Naive thymus-derived CD4-positive, alpha-beta T cell (primary cell): ENCODE results near the gene RAB31. TPM values are rescaled to one million over a fixed set of nuclear protein-coding genes. Genes with fewer than 3 reads are reported as not detected.

ENCODE experiments used
- ATAC-seq: fragments of 150-1000 bp; cut with Tn5 transposase; 2 replicates; pipeline ENCODE4 v1.10.0; 2021; ENCODE audit warnings: mild to moderate bottlenecking, moderate library complexity
- CTCF ChIA-PET: fragments of 350-600 bp; sonication (Branson Sonifier 250); formaldehyde crosslinking; loops from one replicate; lab custom pipeline; 2021; ENCODE audit warnings: antibody characterized with exemption; lab: Charles Lee
- POLR2A ChIA-PET: fragments of 350-600 bp; sonication (Branson Sonifier 250); formaldehyde crosslinking; loops from one replicate; lab custom pipeline; 2021; ENCODE audit warnings: antibody characterized with exemption, inconsistent platforms; lab: Charles Lee
- DNase-seq, 9 donors: peaks; one replicate each; pipeline versions ENCODE4 v3.0.0 to v3.0.0-alpha.2; 2020 to 2022; ENCODE audit warnings: mixed read lengths in 1 of 9
- H3K27ac ChIP-seq: one replicate; pipeline ENCODE4 v1.7.0; 2013; ENCODE audit warnings: mild to moderate bottlenecking, low read depth, low read length, moderate library complexity
- H3K27me3 ChIP-seq, 2 donors: one replicate each; pipeline ENCODE4 v1.7.0; 2013; ENCODE audit warnings: low read length in 2 of 2, mild to moderate bottlenecking in 2 of 2, moderate library complexity in 2 of 2; ENCODE audit not compliant: control insufficient read depth in 2 of 2, insufficient read depth in 2 of 2
- H3K36me3 ChIP-seq, 3 experiments: 1 replicate in 2 of 3; 2 replicates in 1 of 3; pipeline ENCODE4 v1.7.0; 2013; ENCODE audit warnings: low read length in 3 of 3, mild to moderate bottlenecking in 3 of 3, moderate library complexity in 1 of 3; ENCODE audit not compliant: insufficient read depth in 3 of 3, control insufficient read depth in 2 of 3
- H3K4me1 ChIP-seq, 2 donors: one replicate each; pipeline ENCODE4 v1.7.0; 2013; ENCODE audit warnings: low read length in 2 of 2, mild to moderate bottlenecking in 2 of 2, moderate library complexity in 1 of 2; ENCODE audit not compliant: control insufficient read depth in 2 of 2, insufficient read depth in 2 of 2
- H3K4me3 ChIP-seq: 2 replicates; pipeline ENCODE4 v1.7.0; 2013; ENCODE audit warnings: mild to moderate bottlenecking, low read length
- H3K9me3 ChIP-seq, 3 experiments: 1 replicate in 2 of 3; 2 replicates in 1 of 3; pipeline ENCODE4 v1.7.0; 2013; ENCODE audit warnings: low read length in 3 of 3; ENCODE audit not compliant: control insufficient read depth in 2 of 3
- H3K27ac Mint-ChIP-seq, 9 donors: one replicate each; pipeline ENCODE4 v1.8.0; 2020 to 2022; ENCODE audit warnings: mixed read lengths in 9 of 9, mild to moderate bottlenecking in 8 of 9, moderate library complexity in 5 of 9, inconsistent platforms in 2 of 9
- H3K27me3 Mint-ChIP-seq, 5 donors: one replicate each; pipeline ENCODE4 v1.8.0; 2021 to 2022; ENCODE audit warnings: mixed read lengths in 5 of 5, mild to moderate bottlenecking in 1 of 5
- H3K36me3 Mint-ChIP-seq, 5 donors: one replicate each; pipeline ENCODE4 v1.8.0; 2020 to 2022; ENCODE audit warnings: mixed read lengths in 5 of 5, mild to moderate bottlenecking in 3 of 5, inconsistent platforms in 1 of 5
- H3K4me1 Mint-ChIP-seq, 7 donors: one replicate each; pipeline ENCODE4 v1.8.0; 2020 to 2022; ENCODE audit warnings: mixed read lengths in 7 of 7, mild to moderate bottlenecking in 3 of 7, inconsistent platforms in 1 of 7
- H3K4me3 Mint-ChIP-seq, 10 donors: one replicate each; pipeline ENCODE4 v1.8.0; 2020 to 2022; ENCODE audit warnings: mild to moderate bottlenecking in 10 of 10, mixed read lengths in 10 of 10, moderate library complexity in 6 of 10, inconsistent platforms in 2 of 10
- H3K9me3 Mint-ChIP-seq, 11 donors: one replicate each; pipeline ENCODE4 v1.8.0; 2020 to 2022; ENCODE audit warnings: mixed read lengths in 11 of 11, mild to moderate bottlenecking in 4 of 11, inconsistent platforms in 1 of 11, moderate library complexity in 1 of 11
- intact Hi-C, 2 donors: fragments of 100-400 bp; cut with micrococcal nuclease; formaldehyde crosslinking; loops; one replicate each; pipeline ENCODE4 v1.15.1; 2023
- polyA plus RNA-seq, 2 donors: library from polyadenylated mRNA; unstranded; fragments of 300-500 nt; fragmentation: Illumina TruSeq; gene quantifications; one replicate each; pipeline ENCODE4 v1.2.3, GENCODE V29; 2021
- total RNA-seq, 6 experiments: library from RNA in 5 of 6; stranded (reverse) in 5 of 6; gene quantifications; 1 replicate in 5 of 6; 2 replicates in 1 of 6; pipeline ENCODE4 v1.2.3 and lab custom pipeline; 2021 to 2026

Gene RAB31
- total and polyA plus RNA-seq, 7 experiments from 2014 or later: 0.41 to 48.6 (median 2.3) TPM

GRCh38 chr18:9842448-9842847 is 134.3 kb downstream of the RAB31 start:
- Histone ChIP-seq H3K4me1 (no peaks in the 10 kb centered on the region), H3K27me3 (no peaks in the 10 kb centered on the region), H3K9me3 (no peaks in the 10 kb centered on the region), H3K27ac (no peak overlapping the region), H3K4me3 (no peak overlapping the region), H3K36me3 (no peaks in the 10 kb centered on the region)
- H3K9me3 Mint-ChIP-seq: peaks cover 0 to 2% (median 0%) of the 10 kb centered on the region in 11 donors
- no peaks in the 10 kb centered on the region for H3K36me3 Mint-ChIP-seq
- CTCF ChIA-PET: no interaction called here
- POLR2A ChIA-PET: no interaction called here
- no peak overlapping the region for H3K4me3 Mint-ChIP-seq
- H3K27ac Mint-ChIP-seq: no peak overlapping the region
- H3K27me3 Mint-ChIP-seq: peaks cover 5 to 19% (median 9%) of the 10 kb centered on the region in 5 donors
- no peaks in the 10 kb centered on the region for H3K4me1 Mint-ChIP-seq
- intact Hi-C loops: no loop called here
- no peak for ATAC-seq
- DNase-seq: no peak

GRCh38 chr18:9845256-9845655 is 137.2 kb downstream of the RAB31 start:
- no peaks in the 10 kb centered on the region for H3K36me3 ChIP-seq
- ChIA-PET CTCF (no interaction called here), POLR2A (no interaction called here)
- H3K27ac ChIP-seq: no peak overlapping the region
- Mint-ChIP-seq H3K4me1 (peaks cover 0 to 7% (median 0%) of the 10 kb centered on the region in 7 donors), H3K36me3 (peaks cover 0 to 3% (median 0%) of the 10 kb centered on the region in 5 donors), H3K27ac (no peak overlapping the region), H3K4me3 (no peak overlapping the region), H3K9me3 (peaks cover 0 to 2% (median 0%) of the 10 kb centered on the region in 11 donors), H3K27me3 (peaks cover 17 to 43% (median 28%) of the 10 kb centered on the region in 5 donors)
- no peaks in the 10 kb centered on the region for H3K4me1 ChIP-seq
- intact Hi-C loops: no loop called here
- H3K27me3 ChIP-seq: no peaks in the 10 kb centered on the region
- no peaks in the 10 kb centered on the region for H3K9me3 ChIP-seq
- DNase-seq (no peak), ATAC-seq (no peak)
- H3K4me3 ChIP-seq: no peak overlapping the region

- Mint-ChIP-seq H3K27ac (no peak overlapping the region), H3K9me3 (peaks cover 0 to 2% (median 0%) of the 10 kb centered on the region in 11 donors), H3K4me1 (peaks cover 0 to 7% (median 0%) of the 10 kb centered on the region in 7 donors), H3K4me3 (no peak overlapping the region), H3K36me3 (peaks cover 0 to 3% (median 0%) of the 10 kb centered on the region in 5 donors), H3K27me3 (peaks cover 17 to 46% (median 28%) of the 10 kb centered on the region in 5 donors)
- no peaks in the 10 kb centered on the region for H3K36me3 ChIP-seq
- POLR2A ChIA-PET: no interaction called here
- CTCF ChIA-PET: no interaction called here
- H3K27ac ChIP-seq: no peak overlapping the region
- no peaks in the 10 kb centered on the region for H3K9me3 ChIP-seq
- H3K27me3 ChIP-seq: no peaks in the 10 kb centered on the region
- intact Hi-C loops: no loop called here
- DNase-seq (no peak), ATAC-seq (no peak)
- no peaks in the 10 kb centered on the region for H3K4me1 ChIP-seq
- H3K4me3 ChIP-seq: no peak overlapping the region
These were observed 138.2 kb downstream of the RAB31 start for GRCh38 chr18:9846162-9846925.

GRCh38 chr18:9848170-9848879 is 140.2 kb downstream of the RAB31 start:
- intact Hi-C loops: no loop called here
- Histone ChIP-seq H3K9me3 (no peaks in the 10 kb centered on the region), H3K4me3 (no peak overlapping the region), H3K4me1 (no peaks in the 10 kb centered on the region), H3K27ac (no peak overlapping the region), H3K36me3 (no peaks in the 10 kb centered on the region), H3K27me3 (no peaks in the 10 kb centered on the region)
- Mint-ChIP-seq H3K27ac (no peak overlapping the region), H3K27me3 (peaks cover 17 to 46% (median 30%) of the 10 kb centered on the region in 5 donors), H3K4me3 (no peak overlapping the region), H3K9me3 (peaks cover 0 to 2% (median 0%) of the 10 kb centered on the region in 11 donors), H3K4me1 (peaks cover 0 to 9% (median 0%) of the 10 kb centered on the region in 7 donors), H3K36me3 (peaks cover 0 to 3% (median 0%) of the 10 kb centered on the region in 5 donors)
- DNase-seq: no peak
- ATAC-seq: no peak
- ChIA-PET CTCF (no interaction called here), POLR2A (no interaction called here)

GRCh38 chr18:9849407-9850283 is 141.5 kb downstream of the RAB31 start:
- ChIA-PET CTCF (no interaction called here), POLR2A (no interaction called here)
- DNase-seq (no peak), ATAC-seq (peak; percentile 87)
- peaks cover 17 to 43% (median 30%) of the 10 kb centered on the region in 5 donors for H3K27me3 Mint-ChIP-seq
- H3K27ac Mint-ChIP-seq: no peak overlapping the region
- H3K36me3 ChIP-seq: no peaks in the 10 kb centered on the region
- H3K4me1 Mint-ChIP-seq: peaks cover 0 to 9% (median 0%) of the 10 kb centered on the region in 7 donors
- H3K9me3 ChIP-seq: no peaks in the 10 kb centered on the region
- no peaks in the 10 kb centered on the region for H3K4me1 ChIP-seq
- intact Hi-C loops: no loop called here
- peaks cover 0 to 3% (median 0%) of the 10 kb centered on the region in 5 donors for H3K36me3 Mint-ChIP-seq
- no peak overlapping the region for H3K4me3 Mint-ChIP-seq
- H3K4me3 ChIP-seq: no peak overlapping the region
- no peaks in the 10 kb centered on the region for H3K27me3 ChIP-seq
- H3K27ac ChIP-seq: no peak overlapping the region
- H3K9me3 Mint-ChIP-seq: peaks cover 0 to 2% (median 0%) of the 10 kb centered on the region in 11 donors

GRCh38 chr18:9850309-9850708 is 142.2 kb downstream of the RAB31 start:
- Histone ChIP-seq H3K27ac (no peak overlapping the region), H3K36me3 (no peaks in the 10 kb centered on the region)

More at GRCh38 chr18:9850309-9850708, 142.2 kb downstream of the RAB31 start:
- Mint-ChIP-seq H3K27me3 (peaks cover 17 to 39% (median 30%) of the 10 kb centered on the region in 5 donors), H3K36me3 (peaks cover 0 to 3% (median 0%) of the 10 kb centered on the region in 5 donors), H3K27ac (no peak overlapping the region), H3K4me3 (no peak overlapping the region), H3K4me1 (peaks cover 0 to 9% (median 0%) of the 10 kb centered on the region in 7 donors), H3K9me3 (peaks cover 0 to 2% (median 0%) of the 10 kb centered on the region in 11 donors)
- Histone ChIP-seq H3K27me3 (no peaks in the 10 kb centered on the region), H3K4me1 (no peaks in the 10 kb centered on the region), H3K9me3 (no peaks in the 10 kb centered on the region), H3K4me3 (no peak overlapping the region)
- ATAC-seq: no peak
- CTCF ChIA-PET: no interaction called here
- DNase-seq: no peak
- intact Hi-C loops: no loop called here
- POLR2A ChIA-PET: no interaction called here
